Sigmoid colon (tissue), 4 donors: Measurements from ENCODE around the gene PRKCZ.

ENCODE experiments used
- CTCF ChIP-seq, 4 experiments: fragments of 450-650 bp in 3 of 4; fragments of 200-600 bp in 1 of 4; IDR thresholded peaks; one replicate each; pipeline ENCODE4 v1.5.1; 2016 to 2019; ENCODE audit warnings: antibody characterized with exemption in 4 of 4, mild to moderate bottlenecking in 3 of 4, moderate library complexity in 2 of 4
- EP300 ChIP-seq, 4 donors: sonication (generic); formaldehyde crosslinking; IDR thresholded peaks; one replicate each; pipeline ENCODE4 v1.6.1; 2017; ENCODE audit warnings: antibody characterized with exemption in 4 of 4
- POLR2A ChIP-seq, 2 donors: fragments of 450-650 bp; IDR thresholded peaks; one replicate each; pipeline ENCODE4 v1.6.1; 2016; ENCODE audit warnings: antibody characterized with exemption in 2 of 2, mild to moderate bottlenecking in 2 of 2, moderate library complexity in 2 of 2
- POLR2AphosphoS5 ChIP-seq, 4 donors: sonication (generic); formaldehyde crosslinking; IDR thresholded peaks; one replicate each; pipeline ENCODE4 v1.6.1; 2017; ENCODE audit warnings: antibody characterized with exemption in 4 of 4

GRCh38 chr1:2172012-2172411 lies 121.8 kb downstream of the PRKCZ start:
- TF ChIP-seq POLR2AphosphoS5 (IDR thresholded peaks at IDR 0.05), result no peak
- no peak for TF ChIP-seq CTCF (IDR thresholded peaks at IDR 0.05)
- TF ChIP-seq EP300 (IDR thresholded peaks at IDR 0.05), result no peak
- no peak for TF ChIP-seq POLR2A (IDR thresholded peaks at IDR 0.05)
